ENCODE measurements around the gene LRRC8A. TPM values are rescaled to one million over a fixed set of nuclear protein-coding genes. Genes with fewer than 3 reads are reported as not detected.
A peak's percentile ranks its signal among the peaks of the same experiment; 100 is the strongest.
"Not testable (repeated sequence)": the region's sequence is repeated elsewhere in the genome, so short reads cannot be mapped to it uniquely, and the experiment has no call there.

LRRC8A gene
- total RNA-seq, 1 donor from 2014 or later: 44.4 TPM

DNA sequence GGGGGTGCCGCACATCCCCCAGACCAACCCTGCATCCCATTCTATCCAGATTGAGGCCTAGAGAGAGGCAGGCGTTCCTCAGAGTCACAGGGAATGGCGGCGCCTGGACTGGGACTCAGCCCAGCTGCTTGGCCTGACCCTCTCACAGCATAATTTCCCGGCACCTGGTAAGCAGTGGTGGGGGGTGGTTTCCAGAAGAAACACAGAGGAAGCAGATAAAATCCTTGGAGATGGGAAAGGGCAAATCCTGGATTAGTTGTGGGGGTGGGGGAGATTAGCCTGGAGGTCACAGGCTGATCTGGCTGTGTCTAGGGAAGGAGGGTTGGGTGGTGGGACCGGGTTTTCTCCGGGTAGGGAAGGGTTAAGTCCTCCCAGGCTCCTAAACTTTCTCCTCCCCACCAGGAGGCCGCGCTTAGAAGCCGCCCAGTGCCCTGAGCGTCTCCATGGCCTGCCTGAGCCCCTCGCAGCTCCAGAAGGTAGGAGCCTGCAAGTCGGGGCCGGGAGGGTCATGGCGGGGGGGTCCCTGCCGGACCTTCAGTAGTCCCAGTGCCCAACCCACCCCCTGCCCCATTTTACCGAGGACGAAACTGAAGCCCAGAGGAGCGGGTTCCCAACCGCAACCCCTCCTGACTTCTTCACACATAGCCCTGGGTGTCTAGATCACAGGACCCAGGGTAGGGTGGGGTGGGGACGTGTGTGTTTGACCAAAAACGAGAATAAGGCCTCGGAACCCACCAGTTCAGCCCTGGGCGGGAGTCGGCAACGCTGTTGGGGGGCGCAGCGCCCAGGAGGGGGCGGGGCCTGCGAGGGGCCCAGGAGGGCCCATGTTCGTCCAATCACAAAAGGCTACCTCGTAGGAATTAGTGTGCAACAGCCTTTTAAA is 40.2 kb downstream of the LRRC8A start:
- peak; percentile 59 for DNase-seq (ENCODE audit: low read depth)

DNA sequence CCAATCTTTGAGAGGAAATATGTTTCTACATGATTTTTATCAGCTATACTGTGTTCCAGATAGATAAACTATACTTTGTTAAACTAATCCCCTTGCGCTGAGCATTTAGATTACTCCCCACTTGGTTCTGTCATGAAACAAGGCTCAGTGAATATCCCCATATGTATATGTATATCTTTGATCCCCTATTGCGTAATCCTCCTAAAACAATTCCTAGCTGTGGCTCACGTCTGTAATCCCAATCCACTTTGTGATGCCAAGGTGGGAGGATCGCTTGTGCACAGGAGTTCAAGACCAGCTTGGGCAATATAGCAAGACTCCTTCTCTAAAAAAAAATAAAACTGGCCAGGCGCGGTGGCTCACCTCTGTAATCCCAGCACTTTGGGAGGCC is 41.6 kb downstream of the LRRC8A start:
- DNase-seq (ENCODE audit: low read depth): no peak

DNA sequence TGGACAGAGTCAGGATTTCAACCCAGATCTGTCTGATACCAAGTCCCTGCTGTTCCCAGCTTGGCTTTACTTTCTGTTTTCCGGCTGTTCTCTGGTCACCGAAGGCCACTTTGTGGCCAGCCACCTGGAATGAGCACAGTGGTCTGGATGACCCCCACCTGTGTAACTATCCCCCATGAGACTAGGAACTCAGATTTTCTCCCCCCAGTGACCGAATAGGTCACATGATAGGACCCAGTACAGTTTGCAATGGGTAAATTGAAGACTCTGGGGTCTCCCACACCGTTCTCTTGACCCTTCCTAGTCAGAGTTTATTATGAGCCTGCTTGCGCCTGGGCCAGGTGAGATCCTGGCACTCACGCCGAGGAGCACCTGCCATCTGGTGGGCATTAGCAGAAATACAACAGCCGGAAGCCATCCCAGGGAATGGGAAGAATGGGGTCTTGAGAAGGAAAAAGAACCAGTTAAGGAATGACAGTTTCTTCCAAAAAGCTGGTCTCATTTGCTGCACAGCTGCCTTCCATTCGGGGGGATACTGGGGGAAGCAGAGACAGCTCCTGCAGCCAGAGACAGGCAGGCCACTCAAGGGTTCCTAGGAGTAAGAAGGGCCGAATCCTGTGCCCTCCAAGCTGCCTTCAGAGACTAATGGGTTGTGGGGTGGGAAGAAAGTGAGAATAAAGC is 45.9 kb downstream of the LRRC8A start:
- DNase-seq (ENCODE audit: low read depth): peak; percentile 16

DNA sequence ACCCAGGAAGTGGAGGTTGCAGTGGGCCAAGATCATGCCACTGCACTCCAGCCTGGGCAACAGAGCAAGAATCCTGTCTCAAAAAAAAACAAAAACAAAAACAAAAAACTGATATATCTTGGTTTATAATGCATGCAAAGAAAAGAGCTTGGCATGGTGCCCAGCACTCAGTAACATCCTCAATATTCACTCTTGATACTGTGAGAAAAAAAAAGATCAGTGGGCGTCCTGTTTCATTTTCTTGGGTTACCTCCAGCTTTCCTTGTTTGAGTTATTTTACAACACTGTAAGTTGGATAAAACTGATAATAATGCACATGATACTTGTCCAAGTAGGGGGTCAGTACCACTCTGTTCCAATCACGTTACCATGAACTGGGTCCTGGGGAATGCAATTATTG is 46.7 kb downstream of the LRRC8A start:
- no peak for DNase-seq (ENCODE audit: low read depth)

DNA sequence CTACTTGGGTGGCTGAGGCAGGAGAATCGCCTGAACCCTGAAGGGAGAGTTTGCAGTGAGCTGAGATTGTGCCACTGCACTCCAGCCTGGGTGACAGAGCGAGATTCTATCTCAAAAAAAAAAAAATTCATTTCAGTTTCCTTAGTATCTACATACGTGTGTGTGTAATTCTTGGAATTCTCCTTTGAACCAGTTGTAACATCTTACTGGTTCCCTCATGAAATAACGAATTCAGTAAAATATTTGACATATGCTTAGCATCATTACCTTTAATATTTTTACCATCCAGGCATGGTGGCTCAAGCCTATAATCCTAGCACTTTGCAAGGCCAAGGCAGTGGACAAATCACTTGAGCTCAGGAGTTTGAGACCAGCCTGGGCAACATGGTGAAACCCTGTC is 47.6 kb downstream of the LRRC8A start:
- DNase-seq (ENCODE audit: low read depth): no peak

DNA sequence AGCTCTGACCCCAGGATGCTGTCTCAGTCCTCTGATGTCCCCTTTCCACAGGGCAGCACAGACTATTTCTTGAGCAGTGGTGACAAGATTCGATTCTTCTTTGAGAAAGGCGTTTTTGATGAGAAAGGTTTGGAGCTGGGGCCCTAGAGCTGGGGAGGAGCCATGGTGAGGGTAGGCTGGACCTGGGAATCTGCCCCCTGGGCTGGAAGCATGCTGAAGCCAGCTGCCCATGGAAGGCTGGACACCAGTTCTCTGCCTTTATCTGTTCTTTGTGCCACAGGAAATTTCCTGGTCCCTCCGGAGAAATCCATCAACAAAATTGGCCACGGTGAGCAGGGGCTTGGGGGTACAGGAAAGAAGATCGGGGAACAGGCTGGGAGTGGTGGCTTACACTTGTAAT is 51.8 kb downstream of the LRRC8A start:
- no peak for DNase-seq (ENCODE audit: low read depth)

DNA sequence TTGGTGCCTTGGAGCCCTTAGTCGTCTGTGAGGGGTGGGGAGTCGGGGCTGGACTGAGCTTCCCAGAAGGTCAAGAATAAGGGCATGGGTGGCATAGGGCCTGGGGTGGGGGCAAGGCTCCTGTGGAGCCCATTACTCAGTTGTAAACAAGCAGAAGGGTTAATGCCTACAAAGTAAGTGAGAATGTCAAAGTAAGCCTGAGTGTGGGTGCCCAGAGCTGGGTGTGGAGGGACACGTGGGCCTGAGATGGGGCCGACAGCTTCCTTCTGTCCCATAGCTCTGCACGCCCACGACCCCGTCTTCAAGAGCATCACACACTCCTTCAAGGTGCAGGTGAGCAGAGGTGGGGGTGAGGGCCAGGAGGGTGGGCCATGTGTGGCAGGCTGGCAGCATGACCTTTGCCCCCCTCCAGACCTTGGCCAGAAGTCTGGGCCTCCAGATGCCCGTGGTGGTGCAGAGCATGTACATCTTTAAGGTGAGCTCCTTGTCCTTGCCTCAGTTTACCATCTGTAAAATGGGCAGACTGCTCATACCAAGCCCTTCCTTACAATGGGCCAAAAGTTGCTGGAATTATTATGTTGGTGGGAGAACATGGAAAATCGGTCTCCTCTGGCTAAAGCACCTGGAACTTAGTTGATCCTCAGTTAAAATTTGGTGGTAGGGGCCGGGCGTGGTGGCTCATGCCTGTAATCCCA is 54.4 kb downstream of the LRRC8A start:
- DNase-seq (ENCODE audit: low read depth): no peak

DNA sequence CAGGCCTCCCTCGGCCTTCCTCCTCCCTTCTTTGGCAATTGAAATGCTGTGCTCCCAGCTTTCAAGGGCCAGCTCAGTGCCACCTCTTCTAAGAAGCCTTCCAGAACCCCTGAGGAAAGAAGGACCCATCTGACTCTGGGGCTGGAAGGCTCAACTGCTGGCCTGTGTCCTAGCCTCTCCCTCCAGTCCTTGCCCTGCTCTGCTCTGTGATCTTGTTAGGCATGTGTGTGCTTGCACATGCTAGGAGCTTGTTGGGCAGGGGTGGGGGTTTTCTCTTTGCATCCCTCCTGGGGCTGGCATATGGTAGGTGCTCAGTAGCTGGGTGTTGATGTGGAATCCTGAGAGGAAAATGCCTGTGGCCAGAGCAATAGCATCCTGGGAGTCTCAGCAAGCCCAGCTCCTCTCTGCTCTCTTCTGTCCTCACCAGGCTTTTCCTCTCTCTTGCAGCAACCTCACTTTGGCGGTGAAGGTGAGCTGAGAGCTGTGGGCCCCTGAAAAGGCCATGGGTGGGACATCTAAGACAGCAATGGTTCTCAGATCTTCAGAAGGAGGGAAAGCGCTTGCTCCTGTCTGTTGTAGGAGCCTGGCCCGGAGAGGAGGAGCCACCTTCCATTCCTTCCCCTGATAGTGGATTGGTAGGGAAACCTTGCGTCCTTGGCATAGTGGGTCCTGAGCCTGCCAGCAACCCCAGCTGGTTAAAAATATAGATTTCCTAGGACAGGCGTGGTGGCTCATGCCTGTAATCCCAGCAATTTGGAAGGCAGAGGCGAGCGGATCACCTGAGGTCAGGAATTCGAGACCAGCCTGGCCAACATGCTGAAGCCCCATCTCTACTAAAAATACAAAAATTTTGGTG is 55.6 kb downstream of the LRRC8A start:
- DNase-seq (ENCODE audit: low read depth): no peak

DNA sequence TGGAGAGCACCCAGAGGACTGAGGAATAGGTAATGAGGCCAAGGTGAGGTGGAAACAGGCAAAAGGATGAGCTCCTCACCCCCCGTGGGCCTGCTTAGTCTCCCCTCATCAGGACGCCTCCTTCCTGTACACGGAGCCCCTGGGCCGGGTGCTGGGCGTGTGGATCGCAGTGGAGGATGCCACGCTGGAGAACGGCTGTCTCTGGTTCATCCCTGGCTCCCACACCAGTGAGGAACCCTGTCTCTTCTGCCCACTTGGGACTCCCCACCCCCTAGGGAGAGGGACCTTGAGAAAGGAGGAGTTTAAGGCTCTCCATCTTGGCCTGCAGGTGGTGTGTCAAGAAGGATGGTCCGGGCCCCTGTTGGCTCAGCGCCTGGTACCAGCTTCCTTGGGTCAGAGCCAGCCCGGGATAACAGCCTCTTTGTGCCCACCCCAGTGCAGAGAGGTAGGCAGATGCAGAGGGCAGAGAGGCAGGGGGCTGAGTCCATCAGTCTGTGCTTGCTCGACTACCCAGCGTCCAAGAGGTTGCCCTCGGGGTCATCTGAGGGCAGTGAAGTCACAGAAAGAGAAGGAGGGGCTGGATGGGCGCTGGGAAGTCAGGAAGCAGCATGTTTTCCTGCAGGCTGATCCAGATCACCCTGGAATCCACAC is 58.5 kb downstream of the LRRC8A start:
- no peak for DNase-seq (ENCODE audit: low read depth)

DNA sequence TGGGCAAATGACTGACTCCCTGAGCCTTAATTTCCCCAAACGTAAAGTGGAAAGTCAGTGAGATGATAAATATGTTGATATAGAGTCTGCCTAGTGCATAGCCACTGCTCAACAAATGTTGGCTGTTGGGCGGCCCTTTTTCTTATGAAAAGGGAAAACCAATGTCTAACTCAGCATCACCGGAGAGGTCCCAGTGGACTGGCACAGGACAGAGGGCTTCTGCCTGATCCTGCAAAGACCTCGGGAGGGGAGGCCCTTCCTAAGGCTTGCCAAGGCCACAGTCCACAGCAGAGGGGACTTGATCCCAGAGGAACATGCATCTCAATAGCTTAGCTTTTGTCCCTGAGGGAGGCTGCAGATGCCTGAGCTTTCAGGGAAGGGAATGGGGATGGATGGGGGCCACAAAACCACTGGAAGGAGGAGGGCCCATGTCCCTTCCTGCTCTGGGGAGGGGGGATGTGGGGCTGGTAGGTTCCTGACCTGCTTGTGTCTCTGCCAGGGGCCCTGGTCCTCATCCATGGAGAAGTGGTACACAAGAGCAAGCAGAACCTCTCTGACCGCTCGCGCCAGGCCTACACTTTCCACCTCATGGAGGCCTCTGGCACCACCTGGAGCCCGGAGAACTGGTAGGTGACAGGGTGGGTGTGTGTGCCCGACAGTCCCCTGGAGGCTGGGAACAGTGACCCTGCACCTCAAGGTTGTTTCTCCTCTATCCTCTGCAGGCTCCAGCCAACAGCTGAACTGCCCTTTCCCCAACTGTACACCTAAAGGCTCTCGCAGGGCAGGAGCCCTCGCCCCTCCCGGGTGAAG is 59.2 kb downstream of the LRRC8A start:
- no peak for DNase-seq (ENCODE audit: low read depth)

DNA sequence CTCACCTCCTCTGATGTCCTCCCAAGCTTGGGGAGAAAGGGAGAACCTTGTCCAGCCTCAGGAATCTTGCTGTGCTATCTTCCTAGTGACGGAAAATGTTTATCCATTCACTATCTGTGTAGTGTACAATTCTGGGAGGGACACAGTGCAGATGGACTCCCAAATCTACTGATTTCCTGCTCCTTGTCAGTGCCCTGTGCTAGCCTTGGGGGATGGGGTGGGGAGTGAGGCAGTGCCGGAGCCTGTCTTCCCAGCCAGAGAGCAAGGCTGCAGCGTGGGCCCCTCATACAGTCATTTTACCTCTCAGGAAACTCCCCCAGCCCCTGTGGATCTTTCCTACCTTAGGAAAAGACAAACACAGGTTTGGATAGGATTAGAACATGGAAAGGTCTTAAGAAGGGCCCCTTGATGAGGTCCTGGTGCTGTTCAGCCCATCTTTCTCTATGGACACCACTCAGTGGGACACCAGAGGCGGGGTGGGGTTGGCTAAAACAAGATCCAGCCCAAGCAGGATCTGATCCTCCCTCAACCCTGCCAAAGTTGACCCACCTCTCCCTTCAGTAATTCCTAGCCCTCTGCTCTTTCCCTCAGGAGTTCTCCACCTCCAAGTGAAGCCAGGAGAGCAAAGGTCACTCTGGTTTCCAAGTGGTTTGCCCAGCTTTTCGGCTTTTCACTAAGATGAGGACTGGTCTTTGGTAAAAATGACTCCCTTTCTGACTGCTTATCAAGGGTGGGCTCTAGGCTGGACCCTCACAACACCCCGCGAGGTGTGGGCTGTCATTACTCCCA is 62.1 kb downstream of the LRRC8A start:
- DNase-seq (ENCODE audit: low read depth): no peak

DNA sequence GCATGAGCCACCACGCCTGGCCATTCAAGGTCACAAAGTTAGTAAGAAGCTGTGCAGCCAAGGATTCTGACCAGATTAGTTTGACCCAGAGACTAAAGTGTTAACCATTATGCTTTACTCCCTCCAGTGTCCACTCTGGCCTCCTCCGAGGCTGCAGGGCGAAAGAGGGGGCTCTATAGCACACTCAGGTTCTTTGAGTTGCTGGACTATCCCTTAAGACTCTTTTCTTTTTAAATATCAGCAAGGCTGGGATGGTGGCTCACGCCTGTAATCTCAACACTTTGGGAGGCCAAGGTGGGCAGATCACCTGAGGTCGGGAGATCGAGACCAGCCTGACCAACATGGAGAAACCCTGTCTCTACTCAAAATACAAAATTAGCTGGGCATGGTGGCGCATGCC is 63.0 kb downstream of the LRRC8A start:
- not testable (repeated sequence) for DNase-seq (ENCODE audit: low read depth)

DNA sequence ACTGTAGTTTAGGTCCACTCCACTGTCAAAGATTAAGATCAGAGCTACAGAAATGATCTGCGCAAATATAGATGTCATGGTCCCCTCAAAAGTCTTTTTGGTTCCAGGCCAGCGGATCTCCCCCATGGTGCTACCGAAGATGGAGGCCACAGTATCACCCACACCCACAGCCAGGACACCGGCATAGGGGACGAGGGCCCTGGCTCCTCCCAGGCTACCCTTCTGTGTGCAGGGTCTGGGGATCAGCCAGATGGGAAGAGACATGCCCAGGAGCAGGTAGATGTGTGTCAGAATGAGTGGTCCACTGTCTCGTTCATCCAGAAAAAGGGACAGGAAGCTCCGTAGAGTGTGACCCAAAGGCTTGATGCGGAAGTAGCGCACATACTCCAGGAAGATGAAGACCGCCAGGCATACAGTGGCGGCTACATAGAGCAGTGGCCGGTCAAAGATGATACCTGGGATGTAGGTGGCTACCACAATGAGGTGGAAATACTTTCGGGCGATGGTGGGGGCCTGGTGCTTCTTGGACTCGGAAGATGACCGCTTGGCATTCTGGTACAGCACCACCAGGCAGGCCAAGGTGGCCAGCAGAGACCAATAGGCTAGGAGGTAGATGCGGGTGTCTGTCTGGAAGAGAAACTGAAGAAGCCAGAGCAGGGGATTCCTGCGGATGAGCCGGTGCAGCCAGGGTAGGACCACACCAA is 64.0 kb downstream of the LRRC8A start:
- no peak for DNase-seq (ENCODE audit: low read depth)

DNA sequence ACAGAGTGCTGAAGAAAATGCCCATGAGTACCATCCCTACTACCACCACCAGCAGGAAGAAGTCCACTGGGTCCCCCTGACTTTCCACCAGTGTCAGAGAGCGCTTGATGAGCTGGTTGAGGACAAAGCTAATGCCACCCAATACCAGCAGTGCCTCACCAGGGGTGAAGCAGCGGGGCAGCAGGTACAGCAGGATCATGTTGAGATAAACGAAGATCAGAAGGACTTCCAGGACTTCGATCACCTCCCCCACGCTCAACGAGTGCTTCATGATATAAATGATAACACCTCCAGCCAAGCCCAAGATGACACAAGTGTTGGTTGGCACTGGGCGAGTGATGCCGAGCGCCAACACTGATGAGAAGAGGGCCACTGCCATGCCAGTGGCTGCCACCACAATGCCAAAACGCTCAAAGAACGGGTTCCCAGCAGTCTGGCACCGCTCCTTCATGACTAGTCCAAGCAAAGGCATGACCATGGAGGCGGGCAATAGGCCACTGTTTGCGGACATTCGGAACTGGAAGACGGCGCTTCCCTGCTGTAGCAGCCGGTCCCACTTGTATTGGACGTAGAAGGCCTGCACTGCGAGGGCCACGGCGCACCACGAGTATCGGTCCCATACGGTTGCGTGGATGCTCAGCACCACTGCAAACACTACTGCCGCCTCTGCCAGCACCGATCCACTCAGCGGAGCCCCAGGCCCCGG is 64.8 kb downstream of the LRRC8A start:
- peak; percentile 11 for DNase-seq (ENCODE audit: low read depth)

DNA sequence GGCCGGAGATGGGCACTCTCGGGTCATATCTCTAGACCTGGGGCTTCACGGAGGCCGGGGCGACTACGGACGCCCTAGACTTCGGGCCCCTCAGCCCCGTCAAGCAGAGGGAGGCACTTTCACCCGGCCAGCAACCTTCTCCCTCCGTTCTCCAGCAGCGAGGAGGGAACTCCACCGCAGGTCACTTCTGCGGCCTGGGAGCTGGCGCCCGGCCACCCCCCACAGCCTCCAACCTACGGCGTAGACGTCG is 65.3 kb downstream of the LRRC8A start:
- no peak for DNase-seq (ENCODE audit: low read depth)

DNA sequence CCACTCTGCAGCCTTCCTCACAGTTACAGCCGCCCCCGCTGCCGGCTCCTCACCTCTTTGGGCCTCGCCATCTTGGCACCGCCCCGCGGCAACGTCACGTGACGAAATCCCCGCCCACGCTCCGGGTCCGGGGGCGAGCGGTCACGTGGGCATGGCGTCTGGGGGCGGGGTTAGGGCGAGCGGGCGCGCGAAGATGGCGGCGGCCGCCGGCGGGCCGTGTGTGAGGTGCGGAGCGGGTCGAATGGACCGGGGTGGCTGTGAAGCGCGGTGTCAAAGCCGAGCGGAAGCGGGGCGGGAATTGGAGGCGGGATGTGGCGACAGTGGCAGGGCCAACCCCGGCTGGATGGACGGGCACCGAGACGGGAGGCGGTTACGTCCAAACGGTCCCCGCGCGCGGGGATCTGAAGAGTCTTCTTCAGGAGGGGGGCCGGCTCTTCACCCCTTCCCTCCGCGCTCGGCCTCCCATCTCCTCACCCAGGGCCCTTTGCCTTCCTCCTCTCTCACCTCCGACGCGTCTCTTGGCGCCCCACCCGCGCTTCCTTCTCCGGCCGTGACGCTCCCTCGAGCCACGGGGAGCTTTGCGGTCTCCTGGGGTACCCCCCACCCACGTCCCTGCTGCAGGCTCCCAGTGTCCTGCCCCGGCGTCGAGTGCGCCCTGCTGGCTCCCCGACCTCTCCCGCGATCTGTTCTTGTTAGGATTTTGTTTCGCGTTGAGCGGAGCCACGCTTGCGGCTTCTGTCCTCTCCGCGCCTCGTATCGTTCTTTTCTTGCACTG is 65.8 kb downstream of the LRRC8A start, which contains the start of the genes DOLK and NUP188:
DOLK (minus strand) TSS at position 77 of the 775 bp plus-strand sequence. CDS start 300 bp downstream, outside the sequence.
NUP188 (plus strand) TSS at position 173 of the 775 bp plus-strand sequence; CDS start at position 194, 21 bp downstream.
- DNase-seq (ENCODE audit: low read depth): peak; percentile 66

DNA sequence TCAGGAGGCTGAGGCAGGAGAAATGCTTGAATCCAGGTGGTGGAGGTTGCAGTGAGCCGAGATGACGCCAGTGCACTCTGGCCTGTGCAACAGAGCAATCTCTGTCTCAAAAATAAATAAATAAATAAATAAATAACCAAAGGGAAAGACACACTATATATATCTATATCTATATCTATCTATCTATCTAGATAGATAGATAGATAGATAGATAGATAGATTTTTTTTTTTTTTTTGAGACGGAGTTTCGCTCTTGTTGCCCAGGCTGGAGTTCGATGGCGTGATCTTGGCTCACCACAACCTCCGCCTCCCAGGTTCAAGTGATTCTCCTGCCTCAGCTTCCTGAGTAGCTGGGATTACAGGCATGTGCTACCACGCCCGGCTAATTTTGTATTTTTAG is 79.5 kb downstream of the LRRC8A start:
- not testable (repeated sequence) for DNase-seq (ENCODE audit: low read depth)
